Upper lobe of right lung (tissue), 1 donor: ENCODE data around the gene TYW1B. TPM values are rescaled to one million over a fixed set of nuclear protein-coding genes. Genes with fewer than 3 reads are reported as not detected.
"Not testable (repeated sequence)": the region's sequence is repeated elsewhere in the genome, so short reads cannot be mapped to it uniquely, and the experiment has no call there.

Experiments
- ATAC-seq: fragments of 200-7000 bp; cut with Tn5 transposase; one replicate; pipeline ENCODE4 v1.9.1; 2020; ENCODE audit warnings: mild to moderate bottlenecking, moderate library complexity
- DNase-seq: peaks from one replicate; pipeline ENCODE4 v3.0.0-alpha.2; 2020
- H3K27ac ChIP-seq: fragments of 200-600 bp; one replicate; pipeline ENCODE4 v1.8.0; 2022
- H3K27me3 ChIP-seq: fragments of 200-600 bp; one replicate; pipeline ENCODE4 v1.8.0; 2022; ENCODE audit warnings: mild to moderate bottlenecking
- H3K36me3 ChIP-seq: fragments of 200-600 bp; one replicate; pipeline ENCODE4 v1.8.0; 2022
- H3K4me1 ChIP-seq: fragments of 200-600 bp; one replicate; pipeline ENCODE4 v1.8.0; 2022
- H3K4me3 ChIP-seq: fragments of 200-600 bp; one replicate; pipeline ENCODE4 v1.8.0; 2022; ENCODE audit warnings: mild to moderate bottlenecking
- H3K9me3 ChIP-seq: fragments of 200-600 bp; one replicate; pipeline ENCODE4 v1.8.0; 2022
- intact Hi-C: fragments of 100-400 bp; cut with DNase I; formaldehyde crosslinking; loops from one replicate; pipeline ENCODE4 v1.11.0; 2022
- total RNA-seq: library from RNA; stranded (reverse); fragmentation: NEBNext Ultra II Directional; extraction: Animal tissue kit (Norgen Biotek cat#: 25700); gene quantifications from one replicate; pipeline ENCODE4 v1.2.1, GENCODE V29; 2021
- TF ChIP-seq, protein P1 (sequence below): fragments of 200-600 bp; IDR thresholded peaks from one replicate; pipeline ENCODE4 v1.8.0; 2022; ENCODE audit warnings: antibody characterized with exemption
- donor health status: DM: no; HTN: yes; CAD: no; lungs with severe emphysema.

TYW1B gene
- total RNA-seq, 1 donor from 2014 or later = 6.7 TPM

DNA sequence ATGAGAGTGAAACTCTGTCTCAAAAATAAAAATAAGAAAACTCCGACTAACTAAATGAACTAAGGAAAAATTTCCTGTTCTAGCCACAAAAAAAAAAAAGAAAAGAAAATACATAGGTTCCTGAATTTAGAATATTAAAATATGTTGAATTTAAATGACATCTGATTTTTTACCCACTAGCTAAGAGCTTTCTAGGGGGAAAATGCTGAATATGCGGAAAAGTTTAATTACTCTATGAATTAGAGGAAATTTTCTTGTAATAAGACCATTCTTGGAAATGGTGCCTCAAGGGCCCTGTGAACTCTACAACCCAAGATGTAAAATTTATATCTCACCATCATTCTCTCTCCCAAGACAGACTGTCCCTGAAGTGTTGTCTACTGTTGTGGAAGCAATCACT lies 250.9 kb downstream of the TYW1B start:
- Histone ChIP-seq H3K27ac (no peak overlapping the region), H3K27me3 (no peaks in the 10 kb centered on the region), H3K36me3 (no peaks in the 10 kb centered on the region), H3K9me3 (no peaks in the 10 kb centered on the region), H3K4me3 (no peak overlapping the region), H3K4me1 (no peaks in the 10 kb centered on the region)
- ATAC-seq (no peak), DNase-seq (no peak)
- TF ChIP-seq, protein P1, sequence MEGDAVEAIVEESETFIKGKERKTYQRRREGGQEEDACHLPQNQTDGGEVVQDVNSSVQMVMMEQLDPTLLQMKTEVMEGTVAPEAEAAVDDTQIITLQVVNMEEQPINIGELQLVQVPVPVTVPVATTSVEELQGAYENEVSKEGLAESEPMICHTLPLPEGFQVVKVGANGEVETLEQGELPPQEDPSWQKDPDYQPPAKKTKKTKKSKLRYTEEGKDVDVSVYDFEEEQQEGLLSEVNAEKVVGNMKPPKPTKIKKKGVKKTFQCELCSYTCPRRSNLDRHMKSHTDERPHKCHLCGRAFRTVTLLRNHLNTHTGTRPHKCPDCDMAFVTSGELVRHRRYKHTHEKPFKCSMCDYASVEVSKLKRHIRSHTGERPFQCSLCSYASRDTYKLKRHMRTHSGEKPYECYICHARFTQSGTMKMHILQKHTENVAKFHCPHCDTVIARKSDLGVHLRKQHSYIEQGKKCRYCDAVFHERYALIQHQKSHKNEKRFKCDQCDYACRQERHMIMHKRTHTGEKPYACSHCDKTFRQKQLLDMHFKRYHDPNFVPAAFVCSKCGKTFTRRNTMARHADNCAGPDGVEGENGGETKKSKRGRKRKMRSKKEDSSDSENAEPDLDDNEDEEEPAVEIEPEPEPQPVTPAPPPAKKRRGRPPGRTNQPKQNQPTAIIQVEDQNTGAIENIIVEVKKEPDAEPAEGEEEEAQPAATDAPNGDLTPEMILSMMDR = no peak
- intact Hi-C loops = no loop called here

DNA sequence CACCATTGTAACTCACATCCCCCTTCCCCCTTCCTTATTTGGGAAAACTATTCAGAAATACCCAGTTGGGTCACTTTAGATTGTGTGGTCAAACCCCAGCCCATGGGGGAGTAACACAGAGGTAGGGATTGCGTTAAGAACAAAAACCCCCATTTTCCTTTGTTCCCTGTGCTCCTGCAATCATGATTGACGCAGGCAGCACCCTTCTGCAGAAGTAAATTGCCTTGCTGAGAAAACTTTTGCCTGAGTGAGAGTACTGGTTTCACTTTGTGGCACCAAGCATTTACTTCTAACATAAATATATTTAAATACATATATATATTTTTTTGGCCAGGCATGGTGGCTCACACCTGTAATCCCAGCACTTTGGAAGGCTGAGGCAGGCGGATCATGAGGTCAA lies 266.0 kb downstream of the TYW1B start:
- H3K27ac ChIP-seq, H3K36me3 ChIP-seq, H3K4me1 ChIP-seq, ATAC-seq, H3K27me3 ChIP-seq, DNase-seq, H3K4me3 ChIP-seq, intact Hi-C loops, H3K9me3 ChIP-seq: not testable (repeated sequence)

DNA sequence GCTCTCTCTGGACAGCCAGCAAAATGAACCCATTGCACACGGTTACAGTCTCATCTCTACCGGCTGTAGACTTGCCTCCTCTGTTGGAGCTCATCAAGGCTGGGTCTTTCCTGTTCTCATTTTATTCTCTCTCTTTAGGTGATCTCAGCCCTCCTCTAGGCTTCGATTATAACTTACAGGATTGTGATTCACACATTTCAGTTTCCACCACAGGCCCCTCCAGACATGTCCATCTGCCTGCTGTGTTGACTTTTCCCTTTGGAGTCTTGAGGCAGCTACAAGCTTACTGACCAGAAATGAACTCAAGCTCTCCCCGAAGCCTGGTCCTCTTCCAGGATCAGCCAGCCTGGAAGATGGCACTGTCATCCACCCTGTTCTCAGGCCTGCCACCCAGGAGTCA lies 268.5 kb downstream of the TYW1B start:
- H3K27me3 ChIP-seq, H3K36me3 ChIP-seq, H3K4me3 ChIP-seq, H3K4me1 ChIP-seq, ATAC-seq, H3K9me3 ChIP-seq, H3K27ac ChIP-seq, DNase-seq, intact Hi-C loops: not testable (repeated sequence)

DNA sequence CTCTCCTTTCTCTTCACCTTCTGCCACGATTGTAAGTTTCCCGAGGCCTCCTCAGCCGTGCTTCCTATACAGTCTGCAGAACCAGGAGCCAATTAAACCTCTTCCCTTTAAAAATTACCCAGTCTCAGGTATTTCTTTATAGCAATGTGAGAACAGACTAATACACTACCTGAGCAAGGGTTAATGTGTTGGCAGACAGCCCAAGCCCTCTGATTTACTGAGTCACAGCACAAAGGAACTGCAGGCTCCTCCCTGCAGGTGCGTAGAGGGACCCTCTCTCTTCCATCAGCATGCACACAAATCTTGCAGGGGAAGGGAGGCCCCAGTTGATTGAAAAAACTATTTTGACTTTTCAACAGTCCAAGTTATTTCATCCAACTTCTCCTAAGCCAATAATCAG lies 271.3 kb downstream of the TYW1B start:
- H3K27ac ChIP-seq, H3K27me3 ChIP-seq, ATAC-seq, intact Hi-C loops, H3K9me3 ChIP-seq, H3K36me3 ChIP-seq, H3K4me1 ChIP-seq, H3K4me3 ChIP-seq, DNase-seq: not testable (repeated sequence)

DNA sequence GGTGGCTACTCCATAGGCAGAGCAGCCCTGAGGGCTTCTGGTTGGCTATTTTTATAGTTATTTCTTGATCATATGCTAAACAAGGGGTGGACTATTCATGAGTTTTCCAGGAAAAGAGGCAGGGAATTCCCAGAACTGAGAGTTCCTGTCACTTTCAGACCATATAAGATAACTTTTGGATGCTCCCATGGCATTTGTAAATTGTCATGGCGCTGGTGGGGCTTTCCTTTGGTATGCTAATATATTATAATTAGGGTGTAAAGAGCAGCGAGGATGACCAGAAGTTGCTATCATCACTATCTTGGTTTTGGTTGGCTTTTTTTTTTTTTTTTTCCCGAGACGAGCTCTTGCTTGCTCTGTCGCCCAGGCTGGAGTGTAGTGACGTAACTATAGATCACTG lies 272.8 kb downstream of the TYW1B start:
- H3K27ac ChIP-seq, intact Hi-C loops, H3K36me3 ChIP-seq, H3K9me3 ChIP-seq, ATAC-seq, H3K27me3 ChIP-seq, H3K4me1 ChIP-seq, H3K4me3 ChIP-seq, DNase-seq: not testable (repeated sequence)

DNA sequence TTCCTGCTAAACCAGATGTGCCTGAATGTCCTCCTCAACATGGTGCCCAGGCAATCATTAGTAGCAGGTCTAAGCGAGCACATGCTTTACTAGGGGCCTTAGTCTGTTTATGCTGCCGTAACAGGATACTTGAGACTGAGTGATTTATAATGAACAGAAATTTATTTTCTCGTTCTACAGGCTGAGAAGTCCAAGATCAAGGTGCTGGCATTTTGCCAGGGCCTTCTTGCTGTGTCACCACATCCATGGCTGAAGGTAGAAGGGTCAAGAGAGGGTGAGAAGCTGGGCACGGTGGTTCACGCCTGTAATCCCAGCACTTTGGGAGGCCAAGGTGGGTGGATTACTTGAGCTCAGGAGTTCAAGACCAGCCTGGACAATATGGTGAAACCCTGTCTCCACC lies 273.6 kb downstream of the TYW1B start:
- H3K4me1 ChIP-seq, ATAC-seq, H3K9me3 ChIP-seq, H3K4me3 ChIP-seq, intact Hi-C loops, H3K27me3 ChIP-seq, H3K36me3 ChIP-seq, DNase-seq, H3K27ac ChIP-seq: not testable (repeated sequence)

DNA sequence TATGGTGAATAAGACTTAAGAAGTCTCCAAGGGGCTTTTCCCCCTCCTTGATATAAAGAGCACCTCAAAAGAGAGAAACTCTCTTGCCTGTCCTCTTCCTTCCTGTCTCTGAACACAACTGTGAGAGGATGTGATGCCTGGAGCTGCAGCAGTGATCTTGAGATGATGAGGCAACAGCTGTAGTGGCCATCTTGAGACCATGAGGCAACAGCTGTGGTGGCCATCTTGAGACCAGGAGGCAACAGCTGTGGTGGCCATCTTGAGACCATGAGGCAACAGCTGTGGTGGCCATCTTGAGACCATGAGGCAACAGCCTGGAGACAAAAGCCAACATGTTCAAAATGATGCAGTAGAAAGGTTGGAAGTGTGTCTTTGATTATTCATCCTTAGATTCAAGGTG lies 277.5 kb downstream of the TYW1B start:
- intact Hi-C loops, H3K36me3 ChIP-seq, H3K4me1 ChIP-seq, DNase-seq, ATAC-seq, H3K4me3 ChIP-seq, H3K27ac ChIP-seq, H3K27me3 ChIP-seq, H3K9me3 ChIP-seq: not testable (repeated sequence)

DNA sequence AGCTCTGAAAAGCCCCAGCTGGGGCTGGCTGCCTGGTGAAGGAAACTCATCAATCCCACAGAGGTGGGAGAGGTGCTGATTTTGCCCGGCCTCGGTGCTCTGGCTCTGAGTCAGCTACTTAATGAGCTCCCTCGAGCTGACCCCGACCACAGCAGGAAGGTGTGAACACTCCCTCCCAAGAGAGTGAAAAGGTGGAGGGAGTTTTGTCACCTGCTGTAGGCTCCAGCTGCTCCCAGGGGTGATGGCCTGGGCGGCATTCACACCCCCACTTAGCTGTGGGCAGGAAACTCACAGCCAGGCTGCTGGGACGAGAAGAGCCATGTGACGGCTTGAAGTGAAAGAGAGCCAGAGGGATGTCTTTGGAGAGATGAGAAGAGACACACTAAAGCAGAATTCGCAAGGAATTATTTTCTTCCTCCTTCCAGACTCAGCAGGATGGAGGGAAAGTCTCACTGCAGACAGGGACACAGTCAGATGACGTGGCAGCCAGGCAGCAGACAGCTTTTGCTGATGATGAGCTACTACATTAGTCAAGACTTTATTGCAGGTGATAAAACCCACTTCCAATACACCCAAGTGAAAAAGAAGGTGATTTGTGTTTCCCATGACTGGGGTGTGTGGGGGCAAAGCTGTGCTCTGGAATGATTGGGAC lies 281.3 kb downstream of the TYW1B start:
- H3K9me3 ChIP-seq, ATAC-seq, H3K27me3 ChIP-seq, H3K4me3 ChIP-seq, H3K27ac ChIP-seq, H3K36me3 ChIP-seq, H3K4me1 ChIP-seq, intact Hi-C loops, DNase-seq: not testable (repeated sequence)

DNA sequence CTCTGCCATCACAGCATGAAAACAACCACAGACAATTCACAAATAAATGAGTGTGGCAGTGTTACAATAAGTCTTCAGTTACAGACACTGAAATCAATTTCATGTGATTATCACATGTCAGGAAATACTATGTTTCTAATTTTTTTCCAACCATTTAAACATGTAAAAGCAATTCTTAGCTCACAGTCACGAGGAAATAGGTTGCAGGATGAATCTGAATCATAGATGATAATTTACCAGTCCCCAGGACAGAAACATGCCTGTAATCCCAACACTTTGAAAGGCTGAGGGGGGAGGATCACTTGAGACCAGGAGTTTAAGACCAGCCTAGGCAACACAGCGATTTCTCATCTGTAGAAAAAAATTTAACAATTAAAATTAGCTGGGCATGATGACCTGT lies 283.5 kb downstream of the TYW1B start:
- H3K27ac ChIP-seq, intact Hi-C loops, H3K4me3 ChIP-seq, H3K4me1 ChIP-seq, H3K9me3 ChIP-seq, H3K27me3 ChIP-seq, DNase-seq, H3K36me3 ChIP-seq, ATAC-seq: not testable (repeated sequence)

DNA sequence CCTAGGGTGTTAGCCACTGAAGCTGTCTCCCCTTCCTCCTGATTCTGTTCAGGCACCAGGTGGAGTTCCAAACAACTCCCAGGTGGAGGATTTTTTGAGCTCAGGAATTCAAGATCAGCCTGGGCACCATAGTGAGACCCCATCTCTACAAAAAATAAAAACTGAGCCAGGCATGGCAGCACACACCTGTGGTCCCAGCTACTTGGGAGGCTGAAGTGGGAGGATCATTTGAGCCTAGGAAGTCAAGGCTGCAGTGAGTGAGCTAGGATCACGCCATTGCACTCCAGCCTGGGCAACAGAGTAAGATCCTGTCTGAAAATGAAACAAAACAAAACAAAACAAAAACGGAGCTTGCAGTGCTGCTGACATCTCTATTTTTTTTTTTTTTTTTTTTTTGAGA lies 287.1 kb downstream of the TYW1B start:
- H3K27ac ChIP-seq = no peak overlapping the region
- ATAC-seq = no peak
- H3K36me3 ChIP-seq = no peaks in the 10 kb centered on the region
- DNase-seq = no peak
- TF ChIP-seq, protein P1 = no peak
- no peaks in the 10 kb centered on the region for H3K4me1 ChIP-seq
- intact Hi-C loops = no loop called here
- H3K9me3 ChIP-seq = no peaks in the 10 kb centered on the region
- no peak overlapping the region for H3K4me3 ChIP-seq
- H3K27me3 ChIP-seq = no peaks in the 10 kb centered on the region
